NCI-H345 treated with DMSO at 0.1 percent for 48 hours (cell line): ENCODE data around the gene ANO2.

Experiments used
- DNase-seq: peaks from one replicate; lab custom pipeline; 2025; ENCODE audit not compliant: unreplicated experiment; lab: John Stamatoyannopoulos, UW

Gene ANO2

GRCh38 chr12:5964913-5965900 lies 20.1 kb upstream of the ANO2 start:
- DNase-seq = no peak

GRCh38 chr12:5963515-5963914 lies 18.5 kb upstream of the ANO2 start:
- no peak for DNase-seq

- no peak for DNase-seq
Measured at GRCh38 chr12:5960783-5961182, 15.7 kb upstream of the ANO2 start.

DNA sequence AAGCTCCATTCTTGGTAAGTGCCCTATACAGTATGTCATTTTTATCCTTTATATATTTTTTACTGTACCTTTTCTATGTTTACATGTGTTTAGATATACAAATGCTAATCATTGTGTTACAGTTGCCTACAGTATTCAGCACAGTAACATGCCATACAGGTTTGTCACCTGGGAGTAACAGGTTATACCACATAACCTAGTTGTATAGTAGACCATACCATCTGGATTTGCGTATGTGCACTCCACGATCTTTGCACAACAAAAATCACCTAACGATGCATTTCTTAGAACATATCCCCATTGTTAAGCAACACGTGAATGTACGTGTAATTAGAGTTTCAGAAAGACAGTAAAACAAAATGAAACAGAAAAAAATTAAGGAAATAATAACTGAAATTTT lies 11.9 kb upstream of the ANO2 start:
- DNase-seq = no peak

DNA sequence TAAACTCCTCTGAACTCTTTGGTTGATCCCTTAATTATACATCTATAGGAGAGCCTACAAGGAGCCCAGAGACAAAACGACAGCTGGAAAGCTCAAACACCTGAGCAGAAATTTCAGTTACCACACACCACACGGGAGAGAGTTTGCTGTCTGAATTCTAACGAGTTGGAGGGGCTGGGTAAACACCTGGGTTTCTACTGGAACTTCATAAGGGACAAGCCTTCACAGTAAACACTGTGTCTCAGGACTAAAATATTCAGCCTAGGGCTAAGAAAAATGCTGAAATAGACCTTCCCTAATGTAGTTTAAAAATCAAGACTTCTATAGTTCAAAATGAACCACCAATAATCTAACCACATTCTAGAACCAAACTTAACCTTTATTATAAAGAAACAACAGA lies 9.6 kb upstream of the ANO2 start:
- DNase-seq = no peak

- no peak for DNase-seq
Measured at GRCh38 chr12:5953835-5954586, 9.0 kb upstream of the ANO2 start.

- DNase-seq = no peak
Measured at GRCh38 chr12:5952031-5952430, 7.0 kb upstream of the ANO2 start.

- DNase-seq = no peak
Measured at GRCh38 chr12:5948696-5949095, 3.6 kb upstream of the ANO2 start.

GRCh38 chr12:5947006-5947405 lies 1.9 kb upstream of the ANO2 start:
- no peak for DNase-seq

DNA sequence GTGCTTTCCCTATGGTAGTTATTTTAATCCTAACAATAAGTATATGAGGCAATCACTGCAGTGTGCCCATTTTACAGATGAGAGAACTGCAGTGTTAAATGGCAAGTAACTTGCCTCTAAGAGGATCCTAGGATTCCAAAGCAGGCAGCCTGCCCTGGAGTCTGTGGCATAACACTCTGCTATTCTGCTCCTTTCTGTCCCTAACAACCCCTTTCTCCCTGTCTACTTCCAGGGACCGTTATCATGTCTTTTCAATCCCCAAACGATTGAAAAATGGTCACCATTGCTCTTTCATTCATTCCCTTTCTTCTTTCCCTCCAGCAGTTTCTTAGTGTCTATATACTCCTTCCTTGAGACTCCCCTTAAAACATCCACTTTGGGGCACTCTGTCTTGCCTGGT lies 1.3 kb upstream of the ANO2 start:
- DNase-seq = no peak

- no peak for DNase-seq
Measured at GRCh38 chr12:5944688-5945070, 380 bp downstream of the ANO2 start.

DNA sequence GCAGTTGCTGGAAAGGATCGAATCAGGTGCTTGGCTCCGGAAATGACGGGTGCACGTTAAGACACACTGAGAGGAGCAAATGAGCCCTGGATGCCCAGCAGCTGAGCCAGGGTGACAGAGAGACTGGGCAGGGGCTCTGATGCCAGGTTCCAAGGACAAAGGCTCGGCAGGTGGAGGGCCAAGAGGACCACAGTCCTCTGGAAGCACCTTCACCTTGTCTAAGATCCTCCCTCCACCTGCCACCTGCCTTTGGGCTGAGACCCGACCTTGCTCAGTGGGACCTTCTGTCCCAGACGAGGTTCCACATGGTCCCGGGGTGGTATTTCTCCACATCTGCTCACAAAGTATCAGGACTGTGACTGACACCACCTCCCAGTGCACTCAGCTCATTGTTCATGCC lies 1.0 kb downstream of the ANO2 start:
- DNase-seq = no peak

GRCh38 chr12:5941907-5942306 lies 3.2 kb downstream of the ANO2 start:
- no peak for DNase-seq

DNA sequence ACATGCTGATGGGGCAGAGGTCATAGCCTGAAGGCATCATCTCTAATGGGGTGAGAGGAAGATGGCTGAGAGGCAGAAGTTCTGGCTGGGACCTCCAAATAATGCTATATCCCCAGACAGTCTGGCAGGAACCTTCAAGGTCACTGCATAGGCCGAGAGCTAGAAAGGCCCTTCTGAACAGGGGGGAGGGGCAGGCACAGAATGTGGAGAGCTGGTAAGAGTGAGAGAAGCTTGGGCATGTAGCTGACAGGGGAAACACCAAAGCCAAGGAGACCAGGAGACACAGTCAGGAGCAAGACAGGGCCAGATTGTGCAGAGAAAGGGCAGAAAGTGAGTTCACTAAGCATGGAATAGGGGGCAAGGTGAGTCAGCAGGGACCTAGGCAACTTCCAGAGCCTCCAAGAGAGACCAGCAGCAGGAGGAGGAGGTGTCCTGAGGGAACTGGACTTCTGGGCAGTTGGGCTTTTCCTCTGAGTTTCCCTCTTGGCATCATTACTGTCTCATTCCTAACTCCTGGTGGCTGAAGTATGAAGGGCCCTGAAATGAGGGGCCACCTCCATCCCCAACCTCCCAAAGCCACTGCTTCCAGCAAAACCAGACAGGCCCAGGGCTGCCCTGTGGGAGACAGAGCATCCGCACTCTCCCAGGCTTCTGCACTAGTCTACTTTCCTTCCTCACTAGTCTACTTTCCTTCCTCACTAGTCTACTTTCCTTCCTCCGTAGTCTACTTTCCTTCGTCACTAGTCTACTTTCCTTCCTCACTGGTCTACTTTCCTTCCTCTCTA lies 17.1 kb downstream of the ANO2 start:
- no peak for DNase-seq

DNA sequence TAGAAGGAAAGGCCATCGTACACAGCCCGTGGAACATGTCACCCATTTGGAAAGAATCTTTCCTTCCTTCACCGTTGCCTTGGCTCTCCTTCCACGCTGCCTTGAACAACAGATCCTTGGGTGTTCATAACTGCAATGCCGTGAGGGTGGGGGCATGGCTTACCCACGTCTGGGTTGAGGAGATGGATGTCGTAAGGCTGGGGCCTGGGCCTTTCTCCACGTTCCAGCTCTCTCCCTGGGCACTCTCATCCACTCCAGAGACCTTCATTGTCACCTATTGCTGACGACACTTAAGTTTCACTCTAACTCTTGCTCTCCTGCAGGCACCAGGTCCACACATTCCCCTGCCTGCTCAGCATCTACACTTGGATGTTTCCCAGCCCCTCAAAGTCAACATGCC lies 19.4 kb downstream of the ANO2 start:
- DNase-seq = no peak

- DNase-seq = no peak
Measured at GRCh38 chr12:5924342-5924741, 20.7 kb downstream of the ANO2 start.

- no peak for DNase-seq
Measured at GRCh38 chr12:5923751-5924150, 21.3 kb downstream of the ANO2 start.

GRCh38 chr12:5923043-5923605 lies 21.9 kb downstream of the ANO2 start:
- no peak for DNase-seq

DNA sequence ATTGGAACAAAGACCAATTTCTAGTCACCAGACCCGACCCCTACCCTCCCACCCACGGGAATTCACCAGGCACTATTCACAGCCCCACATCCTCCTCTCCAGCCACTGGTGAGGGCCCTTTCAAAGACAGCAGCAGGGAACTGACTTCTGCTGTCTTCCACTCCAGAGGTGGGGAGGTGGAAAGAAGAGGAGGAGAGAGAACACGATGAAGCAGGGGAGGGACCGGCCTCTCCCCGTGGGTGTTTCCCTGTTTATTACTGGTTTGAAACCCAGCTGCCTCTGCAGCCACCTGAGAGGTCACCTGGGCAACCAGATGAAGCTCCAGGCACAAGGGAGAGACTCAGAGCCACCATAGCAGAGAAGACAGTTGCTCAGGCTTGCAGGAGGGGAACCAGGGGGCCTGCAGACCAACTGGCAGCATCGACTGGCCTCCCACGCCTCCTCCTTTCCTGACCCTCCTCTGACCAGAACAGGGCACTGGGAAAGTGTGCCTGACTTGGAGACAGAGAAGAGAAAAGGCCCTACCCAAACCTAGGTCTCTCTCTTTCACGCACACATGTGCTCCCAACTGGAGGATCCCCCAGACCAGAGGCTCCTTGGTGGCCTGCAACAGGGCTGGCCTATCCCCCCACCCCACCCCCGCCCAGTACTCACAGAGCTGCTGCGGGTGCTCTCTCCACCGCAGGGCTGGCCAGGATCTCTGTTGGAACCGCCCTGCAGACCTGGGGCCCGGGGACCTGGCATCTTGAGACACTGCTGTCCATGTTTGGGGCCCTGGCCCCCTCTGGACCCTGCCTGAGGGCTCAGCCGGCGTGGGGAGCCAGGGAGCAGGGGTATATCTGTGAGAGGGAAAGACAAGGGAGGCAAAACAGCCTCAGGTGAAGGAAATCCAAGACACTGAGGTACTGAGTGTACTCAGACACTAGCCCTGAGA lies 22.8 kb downstream of the ANO2 start:
- DNase-seq = no peak
